ENCODE results near the gene SLC25A51.

GRCh38 chr9:37936965-37937364 is 33.0 kb upstream of the SLC25A51 start:
- TF ChIP-seq CTCF (conservative IDR thresholded peaks at IDR 0.05; ENCODE audit: low read depth, low read length) (no peak), EZH2 (IDR thresholded peaks at IDR 0.05; ENCODE audit: borderline replicate concordance, low read depth, low read length, poor library complexity, severe bottlenecking) (no peak)

All from A673 (cell line).